ENCODE results near the gene PBOV1.

The PBOV1 gene

GRCh38 chr6:138226700-138227315 lies 8.5 kb upstream of the PBOV1 start:
- no peaks in the 10 kb centered on the region for H3K27me3 ChIP-seq (ENCODE audit: insufficient read depth, low read depth)
- no peaks in the 10 kb centered on the region for H3K4me1 ChIP-seq (ENCODE audit: low read depth, poor library complexity, severe bottlenecking)
- no peak overlapping the region for H3K4me3 ChIP-seq (IDR thresholded peaks at IDR 0.05; ENCODE audit: insufficient read depth, low read depth, low read length)
- H3K79me2 ChIP-seq (ENCODE audit: insufficient read depth, low read depth) = no peaks in the 10 kb centered on the region
- no peak overlapping the region for H3K4me2 ChIP-seq
- H3K9ac ChIP-seq = no peak overlapping the region
- H4K20me1 ChIP-seq (ENCODE audit: insufficient read depth) = no peaks in the 10 kb centered on the region
- H3K36me3 ChIP-seq (ENCODE audit: insufficient read depth) = no peaks in the 10 kb centered on the region
- no peak overlapping the region for H2AFZ ChIP-seq (ENCODE audit: low read depth)
- H3K27ac ChIP-seq = no peak overlapping the region
- TF ChIP-seq CTCF (conservative IDR thresholded peaks at IDR 0.05; ENCODE audit: low read depth, low read length) = no peak

- H3K9ac ChIP-seq = no peak overlapping the region
- no peaks in the 10 kb centered on the region for H3K79me2 ChIP-seq (ENCODE audit: insufficient read depth, low read depth)
- H3K36me3 ChIP-seq (ENCODE audit: insufficient read depth) = no peaks in the 10 kb centered on the region
- H4K20me1 ChIP-seq (ENCODE audit: insufficient read depth) = no peaks in the 10 kb centered on the region
- H2AFZ ChIP-seq (ENCODE audit: low read depth) = no peak overlapping the region
- no peaks in the 10 kb centered on the region for H3K27me3 ChIP-seq (ENCODE audit: insufficient read depth, low read depth)
- no peak overlapping the region for H3K4me2 ChIP-seq
- no peak for TF ChIP-seq CTCF (conservative IDR thresholded peaks at IDR 0.05; ENCODE audit: low read depth, low read length)
- H3K4me1 ChIP-seq (ENCODE audit: low read depth, poor library complexity, severe bottlenecking) = no peaks in the 10 kb centered on the region
- H3K27ac ChIP-seq = no peak overlapping the region
- no peak overlapping the region for H3K4me3 ChIP-seq (IDR thresholded peaks at IDR 0.05; ENCODE audit: insufficient read depth, low read depth, low read length)
Measured at GRCh38 chr6:138225953-138226352, 7.7 kb upstream of the PBOV1 start.

GRCh38 chr6:138222901-138223546 lies 4.7 kb upstream of the PBOV1 start:
- no peak overlapping the region for H3K4me2 ChIP-seq

GRCh38 chr6:138219901-138220300 lies 1.6 kb upstream of the PBOV1 start:
- no peaks in the 10 kb centered on the region for H3K27me3 ChIP-seq (ENCODE audit: insufficient read depth, low read depth)
- no peak overlapping the region for H3K4me3 ChIP-seq (IDR thresholded peaks at IDR 0.05; ENCODE audit: insufficient read depth, low read depth, low read length)
- no peak overlapping the region for H3K27ac ChIP-seq
- no peaks in the 10 kb centered on the region for H3K4me1 ChIP-seq (ENCODE audit: low read depth, poor library complexity, severe bottlenecking)
- H4K20me1 ChIP-seq (ENCODE audit: insufficient read depth) = no peaks in the 10 kb centered on the region
- no peaks in the 10 kb centered on the region for H3K36me3 ChIP-seq (ENCODE audit: insufficient read depth)
- no peak overlapping the region for H3K9ac ChIP-seq
- no peak for TF ChIP-seq CTCF (conservative IDR thresholded peaks at IDR 0.05; ENCODE audit: low read depth, low read length)
- no peak overlapping the region for H2AFZ ChIP-seq (ENCODE audit: low read depth)
- no peaks in the 10 kb centered on the region for H3K79me2 ChIP-seq (ENCODE audit: insufficient read depth, low read depth)
- H3K4me2 ChIP-seq = no peak overlapping the region

More at GRCh38 chr6:138222901-138223546, 4.7 kb upstream of the PBOV1 start:
- no peak overlapping the region for H3K9ac ChIP-seq
- H3K79me2 ChIP-seq (ENCODE audit: insufficient read depth, low read depth) = no peaks in the 10 kb centered on the region
- no peaks in the 10 kb centered on the region for H3K4me1 ChIP-seq (ENCODE audit: low read depth, poor library complexity, severe bottlenecking)
- no peak overlapping the region for H3K4me3 ChIP-seq (IDR thresholded peaks at IDR 0.05; ENCODE audit: insufficient read depth, low read depth, low read length)
- no peak for TF ChIP-seq CTCF (conservative IDR thresholded peaks at IDR 0.05; ENCODE audit: low read depth, low read length)
- no peaks in the 10 kb centered on the region for H3K27me3 ChIP-seq (ENCODE audit: insufficient read depth, low read depth)
- no peaks in the 10 kb centered on the region for H4K20me1 ChIP-seq (ENCODE audit: insufficient read depth)
- H2AFZ ChIP-seq (ENCODE audit: low read depth) = no peak overlapping the region
- no peaks in the 10 kb centered on the region for H3K36me3 ChIP-seq (ENCODE audit: insufficient read depth)
- H3K27ac ChIP-seq = no peak overlapping the region

Measured in KMS-11 (cell line).